ENCODE measurements around the gene BACE2.

Gene BACE2

GRCh38 chr21:41215856-41216408 lies 48.0 kb downstream of the BACE2 start:
- no peak for TF ChIP-seq CTCF (IDR thresholded peaks at IDR 0.05; ENCODE audit: low read depth, low read length)
- no peak for DNase-seq (ENCODE audit: extremely low read depth, low read depth)

- DNase-seq (ENCODE audit: extremely low read depth, low read depth), result no peak
- TF ChIP-seq CTCF (IDR thresholded peaks at IDR 0.05; ENCODE audit: low read depth, low read length), result no peak
These were observed 48.5 kb downstream of the BACE2 start for GRCh38 chr21:41216486-41216885.

- DNase-seq (ENCODE audit: extremely low read depth, low read depth), result no peak
These were observed 49.9 kb downstream of the BACE2 start for GRCh38 chr21:41217671-41218385.

GRCh38 chr21:41219498-41220207 lies 51.7 kb downstream of the BACE2 start:
- no peak for TF ChIP-seq CTCF (IDR thresholded peaks at IDR 0.05; ENCODE audit: low read depth, low read length)
- DNase-seq (ENCODE audit: extremely low read depth, low read depth), result no peak

More at GRCh38 chr21:41217671-41218385, 49.9 kb downstream of the BACE2 start:
- no peak for TF ChIP-seq CTCF (IDR thresholded peaks at IDR 0.05; ENCODE audit: low read depth, low read length)

- TF ChIP-seq CTCF (IDR thresholded peaks at IDR 0.05; ENCODE audit: low read depth, low read length), result no peak
- DNase-seq (ENCODE audit: extremely low read depth, low read depth), result no peak
These were observed 52.3 kb downstream of the BACE2 start for GRCh38 chr21:41220208-41220733.

GRCh38 chr21:41222247-41223068 lies 54.5 kb downstream of the BACE2 start:
- DNase-seq (ENCODE audit: extremely low read depth, low read depth), result no peak
- TF ChIP-seq CTCF (IDR thresholded peaks at IDR 0.05; ENCODE audit: low read depth, low read length), result no peak

All from AG09319 (cell line).